Measurements from ENCODE around the gene CARMIL1.

The CARMIL1 gene

DNA sequence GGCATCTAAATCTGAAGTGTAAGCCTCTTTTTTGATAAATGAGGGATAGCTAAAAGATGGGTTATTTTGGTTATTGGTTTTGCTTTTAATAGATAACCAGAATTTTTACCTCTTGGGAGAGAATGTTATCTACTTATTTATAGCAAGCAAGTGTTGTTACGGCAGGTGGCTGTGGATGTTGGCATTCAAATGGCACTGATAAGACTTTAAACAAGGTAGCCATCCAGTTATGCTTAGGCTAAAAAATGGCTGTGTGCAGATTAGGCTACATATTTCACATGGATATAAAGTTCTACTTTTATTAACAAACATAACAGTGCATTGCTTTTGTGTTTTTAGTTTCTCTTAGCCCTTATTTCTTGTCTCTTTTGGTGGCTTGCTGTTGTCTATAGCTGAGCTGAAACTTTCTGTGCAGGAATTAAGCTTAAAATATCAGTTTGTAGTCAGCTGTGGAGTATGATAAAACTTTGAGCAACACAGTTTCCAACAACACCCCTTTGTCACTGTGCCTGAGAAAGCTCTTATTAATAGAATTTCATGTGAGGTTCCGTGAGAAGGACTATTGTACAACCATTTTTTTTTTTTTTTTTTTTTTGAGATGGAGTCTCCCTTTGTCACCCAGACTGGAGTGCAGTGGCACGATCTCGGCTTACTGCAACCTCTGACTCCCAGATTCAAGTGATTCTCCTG, 28.8 kb downstream of the CARMIL1 start:
- DNase-seq = no peak

DNA sequence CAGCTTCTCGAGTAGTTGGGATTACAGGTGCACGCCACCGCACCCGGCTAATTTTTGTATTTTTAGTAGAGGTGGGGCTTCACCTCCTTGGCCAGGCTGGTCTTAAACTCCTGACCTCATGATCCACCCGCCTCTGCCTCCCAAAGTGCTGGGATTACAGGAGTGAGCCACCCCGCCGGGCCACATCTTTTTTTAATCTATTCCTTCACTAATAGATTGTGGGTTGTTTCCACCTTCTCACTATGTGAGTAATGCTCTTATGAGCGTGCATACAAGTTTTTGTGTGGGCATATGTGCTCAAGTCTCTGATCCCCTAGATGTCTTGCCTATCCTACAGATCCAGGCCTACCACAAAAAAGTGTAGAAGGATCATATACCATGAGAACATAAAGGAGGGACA, 30.7 kb downstream of the CARMIL1 start:
- peak in 1 of 56 donors; percentile 28 for DNase-seq

DNA sequence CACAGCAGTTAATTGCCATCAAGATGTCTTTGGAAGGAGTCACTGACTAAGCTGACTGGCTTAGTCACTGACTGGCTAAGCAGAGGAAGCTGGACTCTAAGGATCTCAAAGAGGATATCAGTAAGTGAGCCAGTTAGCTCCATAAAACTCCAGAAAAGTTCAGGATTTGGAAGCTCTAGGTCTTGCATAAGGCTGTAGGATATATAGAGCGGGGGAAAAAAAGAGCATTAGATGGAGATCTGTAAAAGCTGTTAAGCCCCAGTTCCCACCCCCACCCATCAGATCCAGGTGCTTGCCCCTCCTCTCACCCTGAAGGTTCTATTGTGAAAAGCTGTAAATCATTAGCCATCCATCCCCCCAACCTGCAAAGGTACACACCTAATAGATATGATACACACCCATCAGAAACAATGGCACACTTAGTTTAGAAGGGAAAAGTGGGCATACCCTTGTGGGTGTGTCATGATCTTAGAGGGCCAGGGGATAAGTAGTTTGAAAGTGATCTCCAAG, 32.2 kb downstream of the CARMIL1 start:
- DNase-seq = no peak

DNA sequence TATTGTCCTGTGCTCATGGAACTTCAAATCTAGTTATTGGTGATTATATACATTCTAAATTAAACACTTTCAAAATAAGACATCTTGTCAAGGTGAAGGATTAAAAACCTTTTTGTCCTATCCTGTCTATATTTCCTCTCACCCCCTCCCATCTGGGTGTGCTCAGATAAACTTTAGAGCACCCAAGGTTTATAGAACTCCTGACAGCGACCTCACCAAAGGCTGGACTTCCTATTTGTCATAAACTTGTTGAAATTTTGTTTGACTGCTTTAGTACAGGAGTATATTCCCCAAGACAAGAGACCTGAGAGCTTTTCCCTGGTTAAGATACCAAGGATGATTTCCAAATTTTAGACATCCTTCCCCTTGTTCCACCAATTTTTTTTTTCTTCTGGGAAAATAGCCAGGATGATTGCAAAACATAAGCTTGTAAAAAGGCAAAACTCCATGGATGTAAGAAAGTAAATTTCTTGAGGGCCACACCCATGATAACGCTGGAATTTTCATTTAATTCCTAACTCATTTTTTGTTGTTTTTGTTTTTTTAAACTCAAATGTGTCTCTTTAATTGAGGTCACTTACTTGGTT, 33.0 kb downstream of the CARMIL1 start:
- DNase-seq = no peak

DNA sequence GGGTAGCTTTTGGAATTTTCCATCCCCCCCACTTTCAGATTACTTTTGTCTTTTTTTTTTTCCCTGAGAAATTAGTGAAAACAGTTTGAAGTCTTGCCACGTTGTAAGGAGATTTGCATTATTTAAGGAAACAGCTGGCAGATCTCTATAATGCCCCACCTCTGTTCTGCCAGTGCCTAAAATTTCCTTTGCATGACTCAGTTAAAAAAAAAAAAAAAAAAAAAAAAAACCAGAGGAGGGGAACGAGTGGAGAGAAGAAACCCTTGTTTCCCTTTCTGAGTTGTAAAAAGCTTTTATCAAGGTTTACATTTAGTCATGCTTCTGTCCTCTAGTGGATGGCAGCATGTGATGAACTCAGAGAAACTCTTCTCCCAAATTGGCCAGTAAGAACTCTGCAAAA, 33.5 kb downstream of the CARMIL1 start:
- no peak for DNase-seq

DNA sequence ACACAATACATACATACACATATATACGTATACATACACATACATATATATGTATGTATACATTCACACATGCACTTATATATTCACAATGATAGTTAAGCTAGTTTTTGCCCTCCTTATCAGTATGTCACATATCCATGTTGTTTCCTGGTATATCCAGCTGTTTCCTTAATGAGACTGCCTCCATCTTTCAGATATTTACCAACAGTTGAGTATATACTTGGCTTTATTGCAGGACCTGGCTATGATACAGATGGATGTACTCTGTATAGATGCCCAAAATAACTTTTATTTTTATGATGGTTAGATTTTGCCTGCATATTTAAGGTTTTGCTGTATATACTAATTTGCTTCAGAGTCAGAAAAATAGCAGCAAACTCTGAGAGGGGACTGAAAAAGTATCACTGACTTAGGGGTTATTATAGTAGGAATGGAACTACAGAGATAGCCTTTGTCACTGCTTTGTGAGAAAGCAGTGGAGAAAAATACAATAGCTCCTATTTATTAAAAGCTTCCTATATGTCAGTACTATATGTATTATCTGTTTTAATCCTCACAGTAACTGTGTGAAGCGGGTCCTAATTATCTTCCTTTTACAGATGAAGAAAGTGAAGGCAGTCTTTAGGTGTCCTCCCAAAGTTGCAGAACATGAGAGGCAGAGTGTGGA, 35.5 kb downstream of the CARMIL1 start:
- DNase-seq = no peak

- no peak for DNase-seq
Measured at GRCh38 chr6:25315194-25316177, 36.3 kb downstream of the CARMIL1 start.

- no peak for DNase-seq
Measured at GRCh38 chr6:25316626-25317025, 37.5 kb downstream of the CARMIL1 start.

GRCh38 chr6:25318589-25318988, 39.4 kb downstream of the CARMIL1 start:
- no peak for DNase-seq

GRCh38 chr6:25320459-25320858, 41.3 kb downstream of the CARMIL1 start:
- no peak for DNase-seq

DNA sequence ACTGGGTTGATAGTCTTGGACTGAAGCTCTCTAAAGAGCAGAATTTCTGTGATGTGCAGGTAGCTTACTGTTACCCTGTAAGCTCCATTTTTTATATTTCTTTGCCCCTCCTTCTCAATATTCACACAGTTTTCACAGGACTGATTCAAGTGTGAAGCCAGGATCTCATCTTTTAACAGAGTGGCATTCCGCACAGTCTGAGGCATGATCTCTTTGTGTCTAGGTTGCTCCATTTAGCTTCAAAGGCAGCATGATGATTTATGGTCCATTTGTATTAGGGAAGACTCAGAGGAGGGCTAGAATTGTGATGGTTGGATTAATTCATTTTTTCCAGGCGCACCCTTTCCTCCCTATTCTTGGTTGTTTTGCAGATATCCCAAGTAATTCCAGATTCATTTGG, 43.5 kb downstream of the CARMIL1 start:
- DNase-seq = no peak

DNA sequence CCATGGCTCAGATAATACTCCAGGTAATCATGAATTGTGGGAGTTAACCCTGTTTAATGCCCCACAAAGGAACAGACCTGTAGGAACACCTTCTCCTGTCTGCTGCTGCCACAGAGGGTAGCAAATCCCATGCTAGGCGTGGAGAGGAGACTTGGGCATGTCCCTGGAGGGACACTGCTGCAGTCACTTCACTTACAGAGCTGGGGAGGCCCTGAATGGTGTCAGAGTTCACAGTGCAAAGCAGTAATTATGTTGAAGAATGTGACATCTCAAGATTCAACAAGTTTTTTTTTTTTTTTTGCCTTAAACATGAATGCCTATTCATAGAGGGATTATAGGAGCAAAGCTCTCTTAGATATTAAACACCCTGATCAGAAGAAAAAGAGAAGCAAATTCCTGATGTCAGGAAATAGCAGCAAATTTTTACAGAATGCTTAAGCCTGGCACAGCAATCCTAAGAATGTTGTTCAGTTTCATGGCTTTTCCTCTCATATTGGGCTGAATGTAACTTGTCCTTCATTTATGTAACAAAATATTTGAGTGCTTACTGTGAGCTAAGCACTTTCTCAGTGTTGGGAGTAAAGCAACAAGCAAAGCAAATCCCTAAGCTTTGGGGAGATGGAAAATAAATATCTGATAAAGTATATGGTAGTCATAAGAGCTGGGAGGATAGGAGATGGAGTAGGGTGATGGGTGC, 45.0 kb downstream of the CARMIL1 start:
- DNase-seq = no peak

DNA sequence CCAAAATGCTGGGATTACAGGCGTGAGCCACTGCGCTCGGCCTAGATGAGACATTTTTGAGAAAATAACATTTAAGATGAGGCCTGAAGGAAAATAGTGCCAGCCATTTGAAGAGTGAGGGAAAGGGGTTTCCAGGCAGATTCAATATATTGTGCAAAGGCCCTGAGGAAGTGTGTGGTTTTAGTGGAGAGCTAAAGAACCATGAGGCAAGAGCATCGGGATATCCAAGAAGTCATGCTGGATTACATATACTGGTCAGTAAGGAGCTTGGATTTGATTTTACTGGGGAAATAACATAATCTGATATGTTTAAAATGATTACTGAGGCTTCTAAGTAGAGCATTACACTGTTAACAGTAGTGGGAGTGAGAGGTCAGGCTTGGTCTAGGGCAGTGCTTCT, 47.0 kb downstream of the CARMIL1 start:
- DNase-seq = no peak

DNA sequence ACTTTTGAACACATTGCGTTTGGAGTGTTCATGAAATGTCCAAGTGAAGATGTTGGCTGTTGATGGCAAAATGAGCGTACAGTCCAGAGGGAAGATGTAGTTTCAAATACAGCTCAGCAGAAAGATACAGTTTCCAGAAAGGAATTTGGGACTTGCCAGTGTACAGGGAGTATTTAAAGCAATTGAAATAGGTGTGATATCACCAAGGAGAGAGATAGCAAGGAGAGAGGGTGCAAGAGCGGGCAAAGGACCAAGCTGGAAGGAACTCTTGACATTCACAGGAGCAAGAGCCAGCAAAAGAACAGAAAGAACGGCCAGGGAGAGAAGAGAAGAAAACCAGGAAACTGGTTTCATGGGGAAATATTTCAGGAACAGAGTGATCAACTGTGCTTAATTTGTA, 47.8 kb downstream of the CARMIL1 start:
- DNase-seq = no peak

DNA sequence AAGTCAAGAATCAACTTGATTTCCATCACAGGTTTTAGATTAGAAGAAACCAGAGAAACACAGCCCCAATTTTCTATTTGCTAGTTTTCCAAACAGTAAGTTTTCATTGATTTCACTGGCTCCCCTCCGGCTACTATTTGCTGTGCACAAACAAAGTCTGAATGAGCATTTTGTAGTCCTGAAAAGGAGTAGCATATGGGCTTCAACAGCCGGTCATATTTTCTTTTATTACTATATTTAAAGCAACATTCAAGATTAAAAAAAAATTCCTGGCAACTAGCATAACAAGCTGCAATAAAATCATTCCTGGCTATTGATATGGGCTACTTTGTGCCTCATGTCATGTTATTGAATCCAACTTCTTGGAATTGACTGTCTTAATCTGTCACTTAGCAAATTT, 48.3 kb downstream of the CARMIL1 start:
- DNase-seq = no peak

DNA sequence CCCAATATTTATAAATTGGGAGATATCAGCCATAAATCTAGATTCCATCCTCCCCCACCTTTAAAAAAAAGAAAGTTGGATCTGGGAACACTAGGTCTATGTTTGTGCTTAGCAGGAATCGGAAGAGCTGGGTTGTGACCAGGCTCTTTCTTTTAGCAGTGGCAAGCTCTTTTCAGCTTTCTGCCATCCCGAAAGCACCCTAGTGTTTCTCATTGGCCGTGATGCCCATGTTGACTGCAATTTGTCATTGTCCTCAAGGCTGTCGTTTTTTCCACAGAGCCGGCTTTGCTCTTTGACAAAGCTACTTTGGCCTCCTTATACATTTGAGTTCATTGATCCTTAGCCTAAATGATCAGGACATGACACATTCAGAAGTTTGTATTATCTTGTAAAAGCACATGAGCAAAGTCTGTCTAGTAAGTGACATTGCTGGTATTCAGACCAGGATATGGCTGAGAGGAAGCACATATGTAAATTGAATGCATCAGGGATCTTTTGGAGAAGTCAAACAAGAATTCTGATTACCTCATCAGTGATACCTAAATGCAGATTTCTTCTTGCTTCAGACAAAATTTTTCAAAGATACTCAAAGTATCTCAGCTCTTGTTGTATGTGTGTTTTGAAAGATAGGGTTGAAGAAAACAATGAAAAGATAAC, 50.1 kb downstream of the CARMIL1 start:
- peak in 5 of 56 donors; percentile 3 to 34 (median 16) for DNase-seq

GRCh38 chr6:25329982-25330381, 50.8 kb downstream of the CARMIL1 start:
- DNase-seq = no peak

- peak in 1 of 56 donors; percentile 23 for DNase-seq
Measured at GRCh38 chr6:25330796-25331685, 51.9 kb downstream of the CARMIL1 start.

GRCh38 chr6:25332165-25332564, 53.0 kb downstream of the CARMIL1 start:
- no peak for DNase-seq

Data from nucleus accumbens (tissue), 56 donors.